Measurements from ENCODE around the gene PCGF3.

Gene PCGF3

GRCh38 chr4:786861-787300 is 81.2 kb downstream of the PCGF3 start:
- TF ChIP-seq, protein P1, sequence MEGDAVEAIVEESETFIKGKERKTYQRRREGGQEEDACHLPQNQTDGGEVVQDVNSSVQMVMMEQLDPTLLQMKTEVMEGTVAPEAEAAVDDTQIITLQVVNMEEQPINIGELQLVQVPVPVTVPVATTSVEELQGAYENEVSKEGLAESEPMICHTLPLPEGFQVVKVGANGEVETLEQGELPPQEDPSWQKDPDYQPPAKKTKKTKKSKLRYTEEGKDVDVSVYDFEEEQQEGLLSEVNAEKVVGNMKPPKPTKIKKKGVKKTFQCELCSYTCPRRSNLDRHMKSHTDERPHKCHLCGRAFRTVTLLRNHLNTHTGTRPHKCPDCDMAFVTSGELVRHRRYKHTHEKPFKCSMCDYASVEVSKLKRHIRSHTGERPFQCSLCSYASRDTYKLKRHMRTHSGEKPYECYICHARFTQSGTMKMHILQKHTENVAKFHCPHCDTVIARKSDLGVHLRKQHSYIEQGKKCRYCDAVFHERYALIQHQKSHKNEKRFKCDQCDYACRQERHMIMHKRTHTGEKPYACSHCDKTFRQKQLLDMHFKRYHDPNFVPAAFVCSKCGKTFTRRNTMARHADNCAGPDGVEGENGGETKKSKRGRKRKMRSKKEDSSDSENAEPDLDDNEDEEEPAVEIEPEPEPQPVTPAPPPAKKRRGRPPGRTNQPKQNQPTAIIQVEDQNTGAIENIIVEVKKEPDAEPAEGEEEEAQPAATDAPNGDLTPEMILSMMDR (IDR thresholded peaks at IDR 0.05; ENCODE audit: control insufficient read depth, insufficient read depth, low read depth, low read length, missing control alignments), result no peak
- no peak for DNase-seq (ENCODE audit: low read depth)
- no peak overlapping the region for H3K4me3 ChIP-seq (ENCODE audit: control insufficient read depth, low read depth, low read length)

GRCh38 chr4:787561-787981 is 81.9 kb downstream of the PCGF3 start:
- no peak for DNase-seq (ENCODE audit: low read depth)
- TF ChIP-seq, protein P1 (IDR thresholded peaks at IDR 0.05; ENCODE audit: control insufficient read depth, insufficient read depth, low read depth, low read length, missing control alignments), result no peak

DNA sequence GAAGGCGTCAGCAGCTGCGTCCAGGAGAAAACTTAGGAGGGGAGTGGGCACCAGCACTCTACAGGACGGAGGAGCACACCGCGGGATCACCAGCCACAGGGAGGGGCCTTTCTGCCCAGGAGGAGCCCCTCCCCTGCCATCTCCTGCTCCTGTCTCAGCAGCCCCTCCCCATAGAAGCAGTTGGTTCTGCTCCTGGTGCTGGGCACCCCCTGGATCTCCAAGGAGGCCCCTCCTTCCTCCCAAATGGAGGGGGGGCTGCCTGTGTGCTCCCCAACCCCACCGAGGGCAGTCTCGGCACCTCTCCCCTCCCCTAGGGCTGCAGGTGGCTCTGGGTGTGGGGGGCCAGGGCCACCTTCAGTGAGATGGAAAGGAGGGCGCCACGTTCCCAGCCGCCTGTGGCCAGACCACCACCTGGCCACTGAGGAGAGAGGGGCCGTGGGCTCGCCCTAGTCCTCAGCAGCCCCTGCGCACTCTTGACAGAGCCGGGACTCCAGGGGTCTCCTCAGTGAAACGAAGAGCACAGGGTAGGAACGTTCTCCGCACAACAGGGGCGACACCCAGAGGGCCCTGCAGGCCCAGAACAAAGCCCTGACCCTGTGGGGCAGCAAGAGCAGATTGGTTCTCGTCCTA is 82.5 kb downstream of the PCGF3 start:
- no peak overlapping the region for H3K4me3 ChIP-seq (ENCODE audit: control insufficient read depth, low read depth, low read length)
- TF ChIP-seq, protein P1 (IDR thresholded peaks at IDR 0.05; ENCODE audit: control insufficient read depth, insufficient read depth, low read depth, low read length, missing control alignments), result no peak
- DNase-seq (ENCODE audit: low read depth), result no peak

More at GRCh38 chr4:787561-787981, 81.9 kb downstream of the PCGF3 start:
- no peak overlapping the region for H3K4me3 ChIP-seq (ENCODE audit: control insufficient read depth, low read depth, low read length)

DNA sequence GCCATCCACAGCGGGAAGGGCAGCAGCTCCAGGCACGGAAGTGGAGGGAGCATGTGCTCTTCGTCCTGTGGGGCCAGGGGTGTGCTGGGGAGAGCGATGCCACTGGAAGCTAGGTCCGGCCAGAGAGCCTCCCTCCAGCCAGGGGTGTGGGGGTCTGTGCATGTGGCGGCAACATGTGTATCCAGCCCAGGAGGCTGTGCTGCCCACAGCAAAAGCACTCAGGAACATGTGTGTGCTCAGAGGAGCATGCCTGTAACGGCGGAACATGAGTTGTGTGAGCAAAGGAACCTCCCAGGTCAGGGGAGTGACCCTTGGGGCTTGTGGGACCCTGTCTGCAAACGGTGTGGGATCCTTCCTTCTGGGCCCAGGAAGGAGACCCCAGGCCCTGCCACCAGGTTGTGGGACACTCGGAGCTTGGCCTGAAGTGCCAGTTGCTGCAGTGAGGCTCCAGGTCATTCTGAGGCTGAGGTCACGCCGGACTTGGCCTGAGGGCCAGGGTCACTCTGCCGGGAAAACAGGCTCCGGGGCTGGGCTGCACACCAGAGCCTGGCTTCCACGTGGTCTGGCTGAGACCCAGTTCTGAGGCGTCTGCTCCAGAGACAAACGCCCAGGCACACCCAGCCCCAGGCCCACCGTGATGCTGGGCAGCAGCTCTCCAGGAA is 83.1 kb downstream of the PCGF3 start:
- TF ChIP-seq, protein P1 (IDR thresholded peaks at IDR 0.05; ENCODE audit: control insufficient read depth, insufficient read depth, low read depth, low read length, missing control alignments), result no peak
- no peak overlapping the region for H3K4me3 ChIP-seq (ENCODE audit: control insufficient read depth, low read depth, low read length)
- DNase-seq (ENCODE audit: low read depth), result no peak

DNA sequence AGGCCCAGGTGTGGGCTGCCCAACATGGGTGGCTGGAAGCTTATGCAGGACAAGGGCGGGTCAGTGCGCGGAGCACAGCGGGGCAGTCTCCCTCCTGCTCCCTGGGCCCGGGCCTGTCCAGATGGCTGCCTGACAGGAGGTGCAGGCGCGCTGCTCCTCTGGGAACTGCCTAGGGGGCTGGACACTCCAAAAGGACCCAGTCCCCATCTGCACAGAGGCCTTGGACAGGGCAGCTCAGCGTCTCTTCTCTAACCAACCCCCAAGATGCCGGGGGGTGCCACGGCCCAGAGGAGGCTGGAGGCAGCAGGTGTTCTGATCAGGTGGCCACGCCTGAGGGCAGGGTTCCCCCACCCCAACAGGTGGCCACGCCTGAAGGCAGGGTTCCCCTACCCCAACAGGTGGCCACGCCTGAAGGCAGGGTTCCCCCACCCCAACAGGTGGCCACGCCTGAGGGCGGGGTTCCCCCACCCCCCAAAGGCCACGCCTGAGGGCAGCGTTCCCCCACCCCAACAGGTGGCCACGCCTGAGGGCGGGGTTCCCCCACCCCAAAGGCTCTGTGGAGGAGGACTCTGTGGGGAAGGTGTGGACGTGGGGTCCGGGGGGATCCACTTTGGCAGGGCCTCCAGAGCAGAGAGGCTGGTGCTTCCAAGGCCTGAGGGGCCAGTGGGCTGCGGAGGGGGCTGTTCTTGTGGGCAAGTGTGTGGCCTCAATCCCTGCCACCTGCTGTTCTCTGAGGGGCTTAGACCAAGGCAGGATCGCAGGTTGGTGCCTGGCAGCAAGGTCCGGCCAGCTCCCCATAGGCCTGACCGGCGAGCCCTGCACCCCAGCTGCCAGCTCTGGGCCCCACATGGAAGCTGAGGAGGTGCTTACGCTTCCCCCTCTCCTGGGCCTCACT is 84.2 kb downstream of the PCGF3 start:
- TF ChIP-seq, protein P1 (IDR thresholded peaks at IDR 0.05; ENCODE audit: control insufficient read depth, insufficient read depth, low read depth, low read length, missing control alignments), result no peak
- H3K4me3 ChIP-seq (ENCODE audit: control insufficient read depth, low read depth, low read length), result no peak overlapping the region
- DNase-seq (ENCODE audit: low read depth), result no peak

DNA sequence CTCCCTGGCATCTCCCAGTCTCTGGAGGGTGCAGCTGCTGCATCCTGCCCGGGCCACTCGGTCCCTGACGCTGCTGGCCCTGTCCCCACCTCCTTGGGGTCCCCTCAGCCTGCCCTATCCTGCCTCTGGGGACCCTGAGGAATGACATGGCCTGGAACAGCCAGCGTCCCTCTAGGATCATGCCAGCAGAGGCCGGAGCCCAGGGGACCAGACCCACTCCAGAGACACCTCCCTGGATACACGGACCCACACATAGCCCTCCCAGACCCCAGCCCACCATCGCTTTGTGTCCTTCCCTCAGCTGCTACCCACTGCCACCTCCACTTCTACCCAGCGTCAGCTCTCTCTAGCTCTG is 84.8 kb downstream of the PCGF3 start:
- TF ChIP-seq, protein P1 (IDR thresholded peaks at IDR 0.05; ENCODE audit: control insufficient read depth, insufficient read depth, low read depth, low read length, missing control alignments), result no peak
- DNase-seq (ENCODE audit: low read depth), result no peak
- H3K4me3 ChIP-seq (ENCODE audit: control insufficient read depth, low read depth, low read length), result no peak overlapping the region

Data from AG09309 (cell line).